Small intestine (tissue), 7 donors: ENCODE measurements around the gene CD6. TPM values are rescaled to one million over a fixed set of nuclear protein-coding genes. Genes with fewer than 3 reads are reported as not detected.

Source experiments
- DNase-seq, 2 donors: peaks; one replicate each; pipeline versions ENCODE4 v3.0.0 to v3.0.0-alpha.2; 2013
- FAIRE-seq: peaks from 2 replicates; lab custom pipeline; 2012; peaks lifted over from hg19 to GRCh38; lab: Jason Lieb, UNC
- H3K27ac ChIP-seq, 3 donors: one replicate each; pipeline ENCODE4 v1.5.1; 2013; ENCODE audit warnings: low read length in 2 of 3, mild to moderate bottlenecking in 2 of 3, control low read depth in 1 of 3, inconsistent platforms in 1 of 3, low read depth in 1 of 3, moderate library complexity in 1 of 3
- H3K27me3 ChIP-seq, 3 donors: one replicate each; pipeline ENCODE4 v1.6.1; 2013; ENCODE audit warnings: low read length in 3 of 3, inconsistent platforms in 1 of 3; ENCODE audit not compliant: control insufficient read depth in 3 of 3, insufficient read depth in 3 of 3
- H3K36me3 ChIP-seq, 3 donors: one replicate each; pipeline ENCODE4 v1.6.1; 2013; ENCODE audit warnings: low read length in 3 of 3, inconsistent platforms in 1 of 3, low read depth in 1 of 3, mild to moderate bottlenecking in 1 of 3, moderate library complexity in 1 of 3; ENCODE audit not compliant: control insufficient read depth in 3 of 3, insufficient read depth in 2 of 3
- H3K4me1 ChIP-seq, 3 donors: one replicate each; pipeline ENCODE4 v1.6.1; 2013; ENCODE audit warnings: low read length in 2 of 3, inconsistent platforms in 1 of 3, low read depth in 1 of 3, mild to moderate bottlenecking in 1 of 3, moderate library complexity in 1 of 3; ENCODE audit not compliant: control insufficient read depth in 3 of 3, insufficient read depth in 2 of 3
- H3K4me3 ChIP-seq, 3 donors: one replicate each; pipeline ENCODE4 v1.5.1; 2013; ENCODE audit warnings: low read length in 3 of 3, control low read depth in 1 of 3, inconsistent platforms in 1 of 3, low read depth in 1 of 3, mild to moderate bottlenecking in 1 of 3, moderate library complexity in 1 of 3
- H3K9me3 ChIP-seq, 2 donors: one replicate each; pipeline ENCODE4 v1.6.1; 2013; ENCODE audit warnings: low read depth in 1 of 2, low read length in 1 of 2; ENCODE audit not compliant: control insufficient read depth in 2 of 2, insufficient read depth in 1 of 2
- WGBS, 3 donors: extraction: QIAGEN DNeasy Blood & Tissue Kit; methylation state at CpG; one replicate each; pipeline ENCODE4 v1.1.7; 2013; 5-methylcytosine and 5-hydroxymethylcytosine counted together
- polyA plus RNA-seq, 4 donors: library from polyadenylated mRNA; stranded (reverse) in 3 of 4; unstranded in 1 of 4; fragments of 200-250 nt in 3 of 4; fragments of 120-200 nt in 1 of 4; gene quantifications; one replicate each; pipeline versions ENCODE4 v1.2.1 to v1.2.3, GENCODE V29; 2013
- donor health status: healthy with polysubstance abuse.
- donor health status: control.
- donor health status: control.
- donor health status: Bipolar disorder and iron deficiency.
- donor health status: healthy.

The CD6 gene
- polyA plus RNA-seq, 4 donors, result 1.3 to 5.1 (median 1.7) TPM

GRCh38 chr11:61007956-61008896 is 36.7 kb downstream of the CD6 start:
- H3K4me1 ChIP-seq, result peaks cover 0 to 10% (median 0%) of the 10 kb centered on the region in 3 donors
- H3K27ac ChIP-seq, result no peak overlapping the region
- WGBS, 3 donors, result 38 to 63% (median 48%) methylated on average over 53 to 54 of the region's 54 CpGs
- H3K9me3 ChIP-seq, result no peaks in the 10 kb centered on the region
- FAIRE-seq, result no peak
- DNase-seq, result peak in 1 of 2 donors; percentile 55
- peaks cover 0 to 23% (median 0%) of the 10 kb centered on the region in 3 donors for H3K27me3 ChIP-seq
- H3K36me3 ChIP-seq, result no peaks in the 10 kb centered on the region
- peak overlapping the region in 2 of 3 donors; percentile 32 to 35 for H3K4me3 ChIP-seq

- Histone ChIP-seq H3K27ac (no peak overlapping the region), H3K36me3 (no peaks in the 10 kb centered on the region), H3K4me3 (no peak overlapping the region), H3K27me3 (peaks cover 0 to 25% (median 0%) of the 10 kb centered on the region in 3 donors), H3K4me1 (peaks cover 0 to 10% (median 0%) of the 10 kb centered on the region in 3 donors), H3K9me3 (no peaks in the 10 kb centered on the region)
- DNase-seq, result no peak
- WGBS, 3 donors, result 81 to 93% (median 89%) methylated on average over 5 of the region's 5 CpGs
- FAIRE-seq, result no peak
Observed at GRCh38 chr11:61008971-61009370, 37.5 kb downstream of the CD6 start.

DNA sequence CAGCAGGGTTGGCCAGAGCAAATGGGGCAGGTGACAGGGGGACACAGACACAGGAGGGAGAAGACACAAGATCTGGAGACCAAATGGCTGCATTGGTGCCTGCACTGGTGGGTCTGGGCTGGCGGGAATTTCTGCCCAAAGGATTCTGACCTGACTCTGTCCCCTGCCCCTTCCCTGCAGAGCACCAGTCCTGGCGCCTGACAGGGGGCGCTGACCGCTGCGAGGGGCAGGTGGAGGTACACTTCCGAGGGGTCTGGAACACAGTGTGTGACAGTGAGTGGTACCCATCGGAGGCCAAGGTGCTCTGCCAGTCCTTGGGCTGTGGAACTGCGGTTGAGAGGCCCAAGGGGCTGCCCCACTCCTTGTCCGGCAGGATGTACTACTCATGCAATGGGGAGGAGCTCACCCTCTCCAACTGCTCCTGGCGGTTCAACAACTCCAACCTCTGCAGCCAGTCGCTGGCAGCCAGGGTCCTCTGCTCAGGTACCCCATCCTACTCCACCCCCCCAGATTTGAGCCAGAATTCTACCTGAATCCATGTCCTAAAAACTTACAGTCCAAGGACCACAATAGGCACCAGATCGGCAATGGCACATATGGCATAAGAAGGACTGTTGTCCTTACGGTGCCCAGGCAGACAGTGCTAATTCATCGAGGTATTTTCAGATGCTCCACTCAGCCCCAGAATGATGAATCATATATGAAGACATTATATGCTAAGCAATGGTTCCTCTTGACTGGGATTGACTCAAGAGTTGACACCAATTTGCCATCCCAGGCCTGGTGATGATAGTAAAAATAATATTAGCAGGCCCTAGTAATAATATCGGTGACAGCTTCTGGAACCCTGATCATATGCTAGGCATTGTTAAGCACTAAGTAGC is 38.2 kb downstream of the CD6 start:
- 87 to 93% (median 92%) methylated on average over 15 of the region's 15 CpGs for WGBS, 3 donors
- H3K36me3 ChIP-seq, result no peaks in the 10 kb centered on the region
- no peak overlapping the region for H3K27ac ChIP-seq
- FAIRE-seq, result no peak
- H3K27me3 ChIP-seq, result peaks cover 0 to 25% (median 0%) of the 10 kb centered on the region in 3 donors
- peaks cover 0 to 7% (median 0%) of the 10 kb centered on the region in 3 donors for H3K4me1 ChIP-seq
- DNase-seq, result no peak
- H3K4me3 ChIP-seq, result no peak overlapping the region
- H3K9me3 ChIP-seq, result no peaks in the 10 kb centered on the region

DNA sequence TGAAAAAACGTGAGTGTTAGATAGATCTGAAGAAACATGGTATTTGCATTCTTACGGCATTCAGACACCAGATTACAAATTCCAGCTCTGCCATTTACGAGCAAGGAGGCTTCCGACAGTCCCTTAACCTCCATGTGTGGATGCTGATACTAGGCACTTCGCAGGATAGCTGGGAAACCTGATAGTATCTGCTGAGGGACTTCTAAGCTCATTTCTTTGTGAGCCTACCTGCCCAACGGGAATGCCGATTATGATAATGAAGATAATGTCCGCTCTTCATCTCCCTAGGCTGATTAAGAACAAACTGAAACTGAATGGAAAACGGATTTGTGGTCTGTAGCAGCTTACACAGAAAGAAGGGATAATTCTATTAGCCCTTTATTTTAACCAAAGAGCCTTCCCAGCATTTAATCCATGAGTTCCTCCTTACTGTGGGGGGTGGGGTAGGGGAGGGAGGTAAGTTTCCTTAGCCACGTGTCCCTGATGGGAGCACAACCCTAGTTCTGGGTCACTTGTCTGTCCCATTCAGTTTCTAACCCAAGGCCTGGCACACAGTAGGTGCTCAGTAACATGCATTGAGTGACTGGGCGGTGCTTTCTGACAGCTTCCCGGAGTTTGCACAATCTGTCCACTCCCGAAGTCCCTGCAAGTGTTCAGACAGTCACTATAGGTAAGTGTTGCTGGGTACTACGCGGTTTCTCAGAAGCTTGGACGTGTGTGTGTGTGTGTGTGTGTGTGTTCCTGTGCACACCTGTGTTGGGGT is 39.2 kb downstream of the CD6 start:
- 76 to 87% (median 82%) methylated on average over 16 of the region's 16 CpGs for WGBS, 3 donors
- peaks cover 0 to 25% (median 0%) of the 10 kb centered on the region in 3 donors for H3K27me3 ChIP-seq
- no peaks in the 10 kb centered on the region for H3K9me3 ChIP-seq
- no peak overlapping the region for H3K4me3 ChIP-seq
- H3K36me3 ChIP-seq, result no peaks in the 10 kb centered on the region
- no peak overlapping the region for H3K27ac ChIP-seq
- FAIRE-seq, result no peak
- peaks cover 0 to 4% (median 0%) of the 10 kb centered on the region in 3 donors for H3K4me1 ChIP-seq
- DNase-seq, result no peak

DNA sequence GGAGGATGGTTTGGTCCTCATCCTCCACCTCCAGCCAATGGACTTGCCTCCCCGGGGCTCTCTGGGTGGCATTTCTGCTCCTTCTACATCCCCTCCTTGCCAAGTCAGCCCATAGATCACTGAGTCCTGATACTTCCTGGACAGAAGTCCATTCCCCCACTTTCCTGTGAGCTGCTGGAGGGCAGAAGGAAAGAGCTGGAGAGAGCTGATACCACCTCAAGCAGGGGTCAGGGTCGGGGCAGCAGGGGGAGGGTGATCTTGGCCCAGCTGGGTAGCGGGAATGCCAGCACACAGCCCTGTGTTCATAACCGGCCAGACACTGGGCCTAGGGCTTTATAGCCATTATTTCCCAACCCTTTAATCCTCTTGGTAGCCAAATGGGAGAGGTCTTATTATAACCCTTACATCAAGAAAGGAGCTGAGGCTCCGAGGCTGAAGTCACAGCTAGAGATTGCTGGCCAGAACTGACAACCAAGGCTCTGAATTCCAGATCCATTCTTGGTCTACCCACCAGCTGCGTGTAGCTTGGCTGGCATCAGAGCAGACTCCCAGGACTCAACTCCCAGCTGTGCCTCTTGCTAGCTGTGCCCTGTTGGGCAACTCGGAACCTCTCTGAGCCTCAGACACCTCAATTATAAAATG is 39.9 kb downstream of the CD6 start:
- H3K4me1 ChIP-seq, result peaks cover 0 to 4% (median 0%) of the 10 kb centered on the region in 3 donors
- FAIRE-seq, result no peak
- 68 to 74% (median 72%) methylated on average over 7 of the region's 7 CpGs for WGBS, 3 donors
- no peaks in the 10 kb centered on the region for H3K36me3 ChIP-seq
- no peak for DNase-seq
- H3K4me3 ChIP-seq, result no peak overlapping the region
- peaks cover 0 to 25% (median 0%) of the 10 kb centered on the region in 3 donors for H3K27me3 ChIP-seq
- H3K27ac ChIP-seq, result no peak overlapping the region
- no peaks in the 10 kb centered on the region for H3K9me3 ChIP-seq

DNA sequence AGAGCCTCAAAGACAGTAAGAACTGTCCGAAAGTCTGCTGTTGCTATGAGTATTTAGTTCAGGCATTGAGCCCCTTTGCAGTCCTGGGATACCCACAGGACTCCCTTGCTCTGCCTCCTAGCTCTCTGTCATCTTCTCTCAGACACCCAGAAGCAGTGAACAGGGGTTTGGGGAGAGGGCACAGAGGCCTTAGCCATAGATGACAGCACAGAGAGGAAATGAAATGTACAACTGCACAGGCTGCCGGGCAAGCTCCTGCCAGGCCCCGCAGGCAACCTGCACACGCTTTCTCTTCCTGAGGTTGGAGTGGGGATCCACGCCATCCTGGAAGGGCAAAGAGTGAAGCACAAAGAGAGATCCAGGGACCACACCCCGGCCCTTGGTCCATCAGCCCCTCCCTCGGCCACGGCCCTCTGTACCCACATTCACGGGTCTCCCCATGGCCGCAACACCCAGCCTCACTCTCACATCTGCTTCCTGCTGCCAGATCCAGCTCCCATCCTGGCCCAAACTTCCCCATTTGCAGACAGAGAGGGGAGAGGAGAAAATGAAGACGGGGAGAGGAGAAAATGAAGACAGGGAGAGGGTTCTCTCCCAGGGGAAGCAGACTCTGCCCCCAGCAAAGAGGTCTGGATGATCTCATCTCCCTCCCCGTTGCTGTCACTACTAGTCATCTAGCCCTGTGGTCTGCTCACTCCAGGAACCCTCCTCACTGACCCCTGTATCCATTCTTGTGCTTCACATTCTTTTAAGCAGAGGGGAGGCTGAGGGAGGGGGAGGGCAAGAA is 40.7 kb downstream of the CD6 start:
- no peak for FAIRE-seq
- Histone ChIP-seq H3K27me3 (peaks cover 0 to 24% (median 0%) of the 10 kb centered on the region in 3 donors), H3K9me3 (no peaks in the 10 kb centered on the region), H3K27ac (no peak overlapping the region), H3K4me1 (peaks cover 0 to 3% (median 0%) of the 10 kb centered on the region in 3 donors), H3K36me3 (no peaks in the 10 kb centered on the region), H3K4me3 (no peak overlapping the region)
- no peak for DNase-seq
- 53 to 58% (median 54%) methylated on average over 11 to 12 of the region's 12 CpGs for WGBS, 3 donors

DNA sequence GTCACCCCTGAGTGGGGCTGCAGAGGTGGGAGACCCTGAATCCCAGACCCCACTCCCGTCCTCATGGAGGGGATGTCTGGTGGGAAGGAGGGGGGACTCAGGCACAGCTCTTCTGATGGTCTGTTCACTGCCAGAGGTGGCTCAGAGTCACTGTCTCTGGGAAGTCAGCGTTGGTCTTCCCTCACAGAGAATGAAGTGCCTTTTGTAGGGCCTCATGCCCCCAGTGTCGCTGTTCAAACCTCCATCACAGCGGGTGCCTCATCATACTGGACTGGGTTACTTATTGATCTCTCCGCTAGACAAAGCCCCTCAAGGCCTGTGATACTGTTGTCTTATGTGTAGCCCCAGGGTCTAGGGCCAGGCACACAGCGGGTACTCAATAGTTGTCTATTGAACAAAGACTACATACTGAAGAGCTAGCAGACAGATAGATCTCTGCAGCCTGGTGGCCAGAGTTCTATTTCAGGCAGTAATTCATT is 41.3 kb downstream of the CD6 start:
- no peak for FAIRE-seq
- Histone ChIP-seq H3K9me3 (no peaks in the 10 kb centered on the region), H3K27me3 (peaks cover 0 to 21% (median 0%) of the 10 kb centered on the region in 3 donors), H3K27ac (no peak overlapping the region), H3K4me3 (no peak overlapping the region), H3K4me1 (no peaks in the 10 kb centered on the region), H3K36me3 (no peaks in the 10 kb centered on the region)
- DNase-seq, result no peak
- 90 to 97% (median 93%) methylated on average over 6 of the region's 6 CpGs for WGBS, 3 donors
